ENCODE measurements around the gene CDKN2B-AS1. TPM values are rescaled to one million over a fixed set of nuclear protein-coding genes. Genes with fewer than 3 reads are reported as not detected.

The CDKN2B-AS1 gene
- total and polyA plus RNA-seq, 2 experiments from 2014 or later = not detected

- TF ChIP-seq CTCF (IDR thresholded peaks at IDR 0.05; ENCODE audit: low read depth, low read length) = no peak
- H3K4me3 ChIP-seq = no peak overlapping the region
- no peaks in the 10 kb centered on the region for H3K9me3 ChIP-seq (ENCODE audit: low read depth)
- no peaks in the 10 kb centered on the region for H3K4me1 ChIP-seq (ENCODE audit: low read depth)
- H3K36me3 ChIP-seq = no peaks in the 10 kb centered on the region
- peaks cover 100% of the 10 kb centered on the region for H3K27me3 ChIP-seq
- no peak overlapping the region for H3K27ac ChIP-seq
- DNase-seq (ENCODE audit: low read depth in 1 of 2, low spot score in 1 of 2) = peak in 1 of 2 donors; percentile 33
Observed at GRCh38 chr9:21969011-21969940, 25.3 kb upstream of the CDKN2B-AS1 start.

- Histone ChIP-seq H3K4me1 (ENCODE audit: low read depth) (no peaks in the 10 kb centered on the region), H3K4me3 (no peak overlapping the region)
- no peak for TF ChIP-seq CTCF (IDR thresholded peaks at IDR 0.05; ENCODE audit: low read depth, low read length)
Observed at GRCh38 chr9:21969951-21970799, 24.4 kb upstream of the CDKN2B-AS1 start.

GRCh38 chr9:21970800-21971640 is 23.6 kb upstream of the CDKN2B-AS1 start:
- H3K27me3 ChIP-seq = peaks cover 100% of the 10 kb centered on the region
- no peak for DNase-seq (ENCODE audit: low read depth in 1 of 2, low spot score in 1 of 2)
- H3K4me1 ChIP-seq (ENCODE audit: low read depth) = no peaks in the 10 kb centered on the region
- H3K9me3 ChIP-seq (ENCODE audit: low read depth) = no peaks in the 10 kb centered on the region
- no peak overlapping the region for H3K27ac ChIP-seq
- no peaks in the 10 kb centered on the region for H3K36me3 ChIP-seq
- no peak for TF ChIP-seq CTCF (IDR thresholded peaks at IDR 0.05; ENCODE audit: low read depth, low read length)
- H3K4me3 ChIP-seq = no peak overlapping the region

More at GRCh38 chr9:21969951-21970799, 24.4 kb upstream of the CDKN2B-AS1 start:
- H3K36me3 ChIP-seq = no peaks in the 10 kb centered on the region
- DNase-seq (ENCODE audit: low read depth in 1 of 2, low spot score in 1 of 2) = no peak
- peaks cover 100% of the 10 kb centered on the region for H3K27me3 ChIP-seq
- H3K27ac ChIP-seq = no peak overlapping the region
- H3K9me3 ChIP-seq (ENCODE audit: low read depth) = no peaks in the 10 kb centered on the region

GRCh38 chr9:21972361-21972760 is 22.2 kb upstream of the CDKN2B-AS1 start:
- Histone ChIP-seq H3K9me3 (ENCODE audit: low read depth) (no peaks in the 10 kb centered on the region), H3K4me3 (no peak overlapping the region), H3K27ac (no peak overlapping the region), H3K27me3 (peaks cover 100% of the 10 kb centered on the region), H3K36me3 (no peaks in the 10 kb centered on the region), H3K4me1 (ENCODE audit: low read depth) (no peaks in the 10 kb centered on the region)
- TF ChIP-seq CTCF (IDR thresholded peaks at IDR 0.05; ENCODE audit: low read depth, low read length) = no peak
- no peak for DNase-seq (ENCODE audit: low read depth in 1 of 2, low spot score in 1 of 2)

GRCh38 chr9:21974343-21974721 is 20.3 kb upstream of the CDKN2B-AS1 start:
- H3K4me3 ChIP-seq = peak overlapping the region; percentile 40
- H3K27me3 ChIP-seq = peaks cover 100% of the 10 kb centered on the region
- no peak for DNase-seq (ENCODE audit: low read depth in 1 of 2, low spot score in 1 of 2)
- no peaks in the 10 kb centered on the region for H3K9me3 ChIP-seq (ENCODE audit: low read depth)
- no peaks in the 10 kb centered on the region for H3K4me1 ChIP-seq (ENCODE audit: low read depth)
- no peaks in the 10 kb centered on the region for H3K36me3 ChIP-seq
- no peak for TF ChIP-seq CTCF (IDR thresholded peaks at IDR 0.05; ENCODE audit: low read depth, low read length)
- H3K27ac ChIP-seq = no peak overlapping the region
